Daoy (cell line): ENCODE data around the gene TRIM66. TPM values are rescaled to one million over a fixed set of nuclear protein-coding genes. Genes with fewer than 3 reads are reported as not detected.

Experiments
- DNase-seq: peaks from one replicate; pipeline ENCODE4 v3.0.0-alpha.2; 2015; ENCODE audit warnings: low read depth
- total RNA-seq: library from RNA; depleted of rRNA; stranded (reverse); fragments of >200 nt; shearing (Covaris generic); gene quantifications from 2 replicates; pipeline ENCODE4 v1.2.3, GENCODE V29; 2014; rRNA removed

The TRIM66 gene
- 2.6 and 3.7 TPM in 2 replicates for total RNA-seq

GRCh38 chr11:8682303-8683114 lies at the start of gene TRIM66, which contains the start of gene RPL27A:
Gene TRIM66, minus strand, starts transcription at chr11:8682665. Its CDS starts 10,391 bp downstream, at chr11:8672274.
Gene RPL27A, plus strand, starts transcription at chr11:8682792. Its CDS starts 22 bp downstream, at chr11:8682814.
- DNase-seq: peak; percentile 97

- DNase-seq: no peak
Observed at GRCh38 chr11:8731647-8732323, 49.3 kb upstream of the TRIM66 start.

GRCh38 chr11:8730697-8731020 lies 48.2 kb upstream of the TRIM66 start:
- DNase-seq: no peak

DNA sequence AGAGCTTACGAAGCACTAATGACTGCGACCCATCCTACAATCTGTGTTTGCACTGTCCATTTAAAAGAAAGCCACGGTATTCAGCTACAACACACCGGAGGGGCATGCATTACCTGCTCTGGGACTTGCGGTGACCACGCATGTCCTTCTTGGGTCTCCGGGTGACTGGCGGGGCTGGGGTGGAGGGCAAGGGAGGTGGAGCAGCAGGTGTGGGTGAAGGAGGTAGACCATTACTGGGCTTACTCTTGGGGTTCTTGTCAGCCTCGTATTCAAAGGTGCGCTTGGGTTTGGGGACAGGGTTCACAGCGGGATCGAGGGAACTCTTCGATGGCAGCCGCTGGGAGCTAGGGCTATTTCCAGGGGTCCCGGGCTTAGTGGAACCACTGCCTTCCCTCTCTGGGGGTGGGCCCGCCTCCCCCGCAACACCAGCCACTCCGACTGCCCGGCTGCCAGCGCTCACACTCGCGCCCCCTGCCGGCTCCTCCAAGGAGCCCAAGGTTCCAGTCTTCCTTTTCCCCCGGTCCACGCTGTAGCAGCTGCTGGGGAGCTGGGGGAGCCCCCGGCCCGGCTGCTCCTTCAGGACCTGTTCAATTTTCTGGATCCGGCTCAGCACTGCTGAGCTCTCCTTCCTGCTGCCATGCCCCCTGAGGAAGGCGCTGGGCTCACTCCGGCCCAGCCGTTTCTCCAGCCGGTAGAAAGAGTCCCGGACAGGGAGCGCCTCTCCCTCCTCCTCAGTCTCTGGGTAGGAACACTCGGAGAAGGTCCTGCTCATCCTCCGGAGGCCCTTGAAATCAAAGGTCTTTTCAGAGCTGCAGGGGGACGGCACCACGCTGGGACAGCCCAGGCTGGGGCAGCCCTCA lies 47.6 kb upstream of the TRIM66 start:
- no peak for DNase-seq

- no peak for DNase-seq
Observed at GRCh38 chr11:8729067-8729466, 46.6 kb upstream of the TRIM66 start.

GRCh38 chr11:8728563-8728962 lies 46.1 kb upstream of the TRIM66 start:
- DNase-seq: peak; percentile 68

DNA sequence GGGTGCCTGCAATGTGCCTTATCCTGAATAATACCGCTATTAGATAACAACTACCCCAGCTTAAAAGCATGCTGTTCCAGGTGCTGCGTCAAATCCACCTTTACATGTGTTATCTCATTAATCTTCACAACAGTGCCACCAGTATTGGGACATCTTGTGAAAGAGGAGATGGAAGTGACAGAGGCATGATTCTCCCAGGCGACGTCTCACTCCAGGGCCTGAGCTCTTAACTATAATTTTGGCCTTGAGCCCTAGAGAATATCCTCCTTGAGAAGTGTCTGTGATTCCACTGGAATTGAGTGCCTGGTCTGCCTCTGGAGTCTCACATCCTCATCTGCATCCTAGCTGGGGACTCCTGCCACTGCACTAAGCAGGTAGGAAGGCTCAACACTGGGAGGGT lies 43.9 kb upstream of the TRIM66 start:
- no peak for DNase-seq

- no peak for DNase-seq
Observed at GRCh38 chr11:8724682-8725081, 42.2 kb upstream of the TRIM66 start.

DNA sequence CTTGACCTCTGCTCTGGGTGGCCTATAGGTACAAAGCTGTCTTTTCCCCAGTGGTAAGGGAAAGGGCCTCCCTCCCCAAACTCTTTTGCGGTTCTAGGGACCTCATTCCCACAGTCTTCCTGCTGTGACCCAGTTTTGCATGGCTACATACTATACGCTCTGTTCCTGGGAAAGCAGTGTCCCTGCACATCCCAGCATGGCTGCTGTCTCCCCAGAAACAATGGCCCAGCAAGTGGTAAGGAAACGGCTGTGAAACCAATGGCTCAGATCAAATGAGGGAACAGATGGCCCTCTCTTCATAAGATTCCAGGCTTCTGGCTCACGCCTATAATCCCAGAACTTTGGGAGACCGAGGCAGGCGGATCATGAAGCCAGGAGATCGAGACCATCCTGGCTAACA lies 41.2 kb upstream of the TRIM66 start:
- no peak for DNase-seq

DNA sequence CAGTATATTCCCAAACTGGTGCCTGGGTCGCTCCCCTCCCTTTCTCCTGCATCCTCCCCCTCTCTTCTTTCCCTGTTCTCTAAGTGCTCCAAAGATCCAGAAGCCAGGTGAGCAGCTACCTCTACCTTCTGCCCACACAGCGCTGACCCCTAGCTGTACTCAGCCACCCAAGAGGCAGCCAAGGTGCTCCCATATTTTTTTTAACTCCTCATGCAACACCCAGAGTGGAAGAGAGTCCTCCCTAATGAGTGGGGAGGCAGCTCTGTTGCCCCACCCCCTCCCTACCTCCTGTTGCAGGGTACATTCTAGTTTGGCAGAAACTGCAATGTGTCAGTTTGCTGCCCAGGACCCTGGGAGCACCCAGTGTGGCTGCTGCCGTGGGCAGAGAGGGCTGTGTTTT lies 40.3 kb upstream of the TRIM66 start:
- DNase-seq: no peak

- DNase-seq: peak; percentile 35
Observed at GRCh38 chr11:8721609-8722500, 39.4 kb upstream of the TRIM66 start.

DNA sequence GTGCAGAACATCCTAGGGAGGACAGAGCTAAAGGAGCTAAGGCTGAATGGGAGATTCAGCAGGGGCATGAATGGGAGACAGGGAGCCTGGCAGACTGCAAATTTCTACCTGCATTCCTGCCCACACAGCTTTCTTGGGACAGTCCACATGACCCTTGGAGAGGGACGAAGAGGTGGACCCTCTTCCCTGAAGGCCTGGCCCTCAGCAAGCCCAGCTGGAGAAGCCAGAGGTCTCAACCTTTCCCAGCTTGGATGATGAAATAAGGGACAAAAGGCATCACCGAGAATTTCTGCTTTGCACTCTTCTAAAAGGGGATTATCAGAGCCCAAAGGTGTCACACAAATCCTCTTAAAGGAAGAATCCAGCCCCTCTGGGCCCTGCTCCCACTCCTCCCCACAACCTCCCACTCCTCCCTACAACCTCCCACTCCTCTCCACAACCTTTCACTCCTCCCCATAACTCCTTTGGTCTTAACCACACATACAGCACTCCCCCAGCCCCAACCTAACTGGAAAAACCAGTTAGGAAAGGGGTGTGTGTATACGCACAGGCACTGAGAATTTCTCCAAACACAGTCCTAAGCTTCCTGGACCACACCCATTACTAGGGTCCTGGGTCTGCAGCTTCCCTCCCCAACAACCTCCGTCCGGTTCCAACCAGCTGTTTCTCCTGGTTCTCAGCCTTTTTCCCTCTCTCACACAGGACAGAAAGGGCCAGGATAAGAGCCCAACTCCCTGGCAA lies 38.6 kb upstream of the TRIM66 start:
- no peak for DNase-seq

DNA sequence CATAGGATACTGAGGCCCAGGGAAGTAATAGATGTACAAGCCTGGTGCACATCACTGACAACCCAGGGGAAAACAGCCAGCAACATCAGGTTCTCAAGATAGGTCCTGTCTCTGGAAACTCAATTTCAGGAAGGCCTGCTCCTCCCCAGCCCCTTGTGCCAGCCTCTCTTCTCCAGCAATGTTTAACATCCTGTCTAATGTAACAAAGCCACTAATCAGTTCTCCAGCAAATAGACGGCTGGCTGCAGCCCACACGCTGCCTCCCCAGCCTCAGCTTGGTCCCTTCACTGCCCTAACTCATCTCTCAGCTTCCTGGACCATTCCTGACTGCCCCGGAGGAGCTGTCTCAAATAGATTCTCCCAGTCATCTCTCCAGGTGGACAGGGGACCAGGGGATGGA lies 37.9 kb upstream of the TRIM66 start:
- peak; percentile 45 for DNase-seq

- DNase-seq: no peak
Observed at GRCh38 chr11:8719721-8720120, 37.3 kb upstream of the TRIM66 start.

DNA sequence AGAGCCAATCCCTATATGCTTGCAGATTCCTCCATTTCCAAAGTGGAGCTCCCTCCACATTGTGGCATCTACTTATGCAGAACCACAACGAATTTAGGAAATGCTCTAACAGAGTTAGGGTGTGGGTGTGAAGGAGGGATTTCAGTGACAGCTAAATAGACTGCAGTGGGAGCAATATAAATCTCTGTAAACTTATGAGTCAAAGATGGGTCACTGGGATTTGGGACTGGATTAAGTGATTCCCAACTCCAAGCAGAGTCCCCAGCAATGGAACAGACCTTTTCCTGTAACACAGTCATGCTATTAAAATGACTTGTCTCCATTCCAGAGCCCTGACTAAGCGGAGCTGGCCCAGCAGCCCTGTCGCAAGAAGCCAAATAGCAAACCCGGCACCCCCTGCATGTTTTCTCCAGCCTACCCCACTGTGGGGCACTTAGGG lies 36.8 kb upstream of the TRIM66 start:
- DNase-seq: peak; percentile 93

- DNase-seq: peak; percentile 82
Observed at GRCh38 chr11:8717876-8718753, 35.6 kb upstream of the TRIM66 start.

DNA sequence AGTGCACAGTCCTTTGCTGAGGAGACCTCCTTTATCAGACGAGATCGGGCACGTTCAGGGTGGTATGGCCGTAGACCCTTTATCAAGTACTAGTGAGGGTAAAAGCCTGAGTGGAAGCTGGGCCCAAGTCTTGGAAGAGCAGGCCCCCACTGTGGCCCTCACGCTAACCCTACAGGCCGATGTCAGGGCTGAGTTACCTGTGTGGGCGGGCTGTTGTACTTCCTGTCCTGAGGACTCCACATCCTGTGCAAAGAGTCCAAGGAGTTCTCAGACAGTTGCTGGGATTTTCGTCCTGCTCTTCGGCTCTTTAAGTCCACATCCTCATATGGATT lies 35.0 kb upstream of the TRIM66 start:
- DNase-seq: no peak

- DNase-seq: no peak
Observed at GRCh38 chr11:8715501-8715900, 33.0 kb upstream of the TRIM66 start.

- DNase-seq: peak; percentile 28
Observed at GRCh38 chr11:8714622-8715225, 32.3 kb upstream of the TRIM66 start.
